GM18505 (cell line): Measurements from ENCODE around the gene DOK3.

Experiments used
- ATAC-seq: cut with Tn5 transposase; IDR thresholded peaks from one replicate; pipeline ENCODE4 v1.9.1; 2021; ENCODE audit not compliant: unreplicated experiment
- POLR2A ChIP-seq: IDR thresholded peaks from 4 replicates; pipeline ENCODE4 v1.6.1; 2011; ENCODE audit warnings: borderline replicate concordance; ENCODE audit not compliant: insufficient read depth, insufficient read length; ENCODE audit errors: extremely low read depth

DOK3 gene

DNA sequence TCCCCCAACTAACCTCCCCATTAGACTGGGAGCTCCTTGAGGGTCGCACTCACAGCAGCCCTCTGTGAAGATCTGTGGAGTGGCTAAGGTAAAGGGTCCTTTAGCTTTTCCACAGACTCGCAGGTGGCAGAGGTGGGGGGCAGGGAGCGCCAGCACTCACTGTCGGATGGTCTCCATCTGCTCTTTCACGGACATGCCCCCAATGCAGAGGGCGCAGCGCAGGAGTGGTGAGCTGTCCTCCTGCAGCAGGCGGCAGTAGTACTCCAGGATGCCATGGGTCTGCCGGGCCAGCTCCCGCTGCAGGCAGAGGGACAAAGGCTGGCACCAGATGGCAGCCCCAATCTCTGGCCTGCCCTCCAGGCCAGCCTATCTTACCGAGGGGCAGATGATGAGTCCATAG lies 4.9 kb upstream of the DOK3 start:
- no peak for TF ChIP-seq POLR2A
- ATAC-seq, result no peak

DNA sequence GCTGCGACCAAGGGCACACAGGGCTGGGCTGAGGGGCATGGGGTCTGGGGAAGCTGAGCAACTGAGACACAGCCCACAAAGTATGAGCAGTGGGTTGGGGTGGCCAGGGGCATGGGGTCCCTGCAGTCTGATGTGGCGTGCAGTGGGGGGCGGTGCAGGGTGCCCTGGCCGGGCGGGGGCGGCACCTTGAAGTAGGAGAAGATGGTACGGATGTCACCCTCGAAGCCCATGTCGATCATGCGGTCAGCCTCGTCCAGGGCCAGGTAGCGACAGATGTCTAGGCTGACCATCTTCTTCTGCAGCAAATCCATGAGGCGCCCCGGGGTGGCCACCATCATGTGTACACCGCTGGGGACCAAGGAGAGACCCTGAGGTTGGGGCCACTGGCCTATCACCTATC lies 3.9 kb upstream of the DOK3 start:
- ATAC-seq, result no peak
- TF ChIP-seq POLR2A, result no peak

DNA sequence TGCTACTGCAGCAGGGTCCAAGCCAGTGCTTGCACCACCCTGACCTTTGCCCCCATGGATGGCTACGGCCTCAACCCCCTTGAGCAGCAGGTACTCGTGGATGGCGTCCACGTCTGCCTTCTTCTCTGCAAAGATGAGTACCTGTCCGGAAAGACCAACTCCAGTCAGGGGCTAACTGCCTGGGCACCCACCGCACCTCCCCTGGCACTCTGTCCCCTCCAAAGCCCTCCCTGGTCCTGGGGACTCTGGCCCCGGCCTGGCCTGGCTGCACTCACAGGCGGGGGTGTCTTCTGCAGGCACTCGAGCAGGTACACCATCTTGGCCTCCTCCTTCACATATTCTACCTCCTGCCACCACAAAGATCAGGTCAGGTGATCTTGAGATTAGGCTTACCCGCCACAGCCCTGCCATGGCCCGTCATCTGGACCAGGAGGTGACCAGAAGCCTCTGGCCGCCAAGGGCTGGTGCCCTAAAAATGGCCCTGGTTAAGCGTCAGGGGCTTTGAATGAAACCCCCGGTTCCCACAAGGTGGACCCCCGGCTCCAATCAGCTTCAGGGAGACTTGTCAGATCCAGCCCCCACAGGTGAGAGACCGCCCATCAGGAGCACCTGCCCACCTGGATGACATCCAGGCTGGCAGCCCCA lies 3.2 kb upstream of the DOK3 start:
- no peak for ATAC-seq
- no peak for TF ChIP-seq POLR2A

GRCh38 chr5:177511796-177512675 lies 2.4 kb upstream of the DOK3 start:
- ATAC-seq, result no peak
- no peak for TF ChIP-seq POLR2A

DNA sequence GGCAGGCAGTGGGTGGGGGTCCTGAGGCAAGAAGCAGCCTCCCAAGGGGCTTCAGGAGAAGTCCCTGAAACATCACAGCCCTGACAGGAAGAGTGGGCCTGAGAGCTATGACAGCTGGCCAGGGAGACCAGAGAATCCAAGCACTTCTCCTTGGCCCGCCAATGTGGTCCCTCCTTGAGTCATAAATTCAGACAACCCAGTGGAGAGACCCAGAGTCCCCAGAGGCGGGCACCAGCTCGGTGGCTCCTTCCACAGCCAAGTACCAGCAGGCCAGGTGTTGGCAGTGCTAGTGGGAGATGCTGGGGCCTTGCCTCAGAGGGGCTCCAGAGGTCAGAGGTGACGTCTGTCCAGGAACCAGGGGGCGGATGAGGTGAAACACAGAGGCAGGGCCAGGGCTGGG lies 1.6 kb upstream of the DOK3 start:
- ATAC-seq, result no peak
- no peak for TF ChIP-seq POLR2A

DNA sequence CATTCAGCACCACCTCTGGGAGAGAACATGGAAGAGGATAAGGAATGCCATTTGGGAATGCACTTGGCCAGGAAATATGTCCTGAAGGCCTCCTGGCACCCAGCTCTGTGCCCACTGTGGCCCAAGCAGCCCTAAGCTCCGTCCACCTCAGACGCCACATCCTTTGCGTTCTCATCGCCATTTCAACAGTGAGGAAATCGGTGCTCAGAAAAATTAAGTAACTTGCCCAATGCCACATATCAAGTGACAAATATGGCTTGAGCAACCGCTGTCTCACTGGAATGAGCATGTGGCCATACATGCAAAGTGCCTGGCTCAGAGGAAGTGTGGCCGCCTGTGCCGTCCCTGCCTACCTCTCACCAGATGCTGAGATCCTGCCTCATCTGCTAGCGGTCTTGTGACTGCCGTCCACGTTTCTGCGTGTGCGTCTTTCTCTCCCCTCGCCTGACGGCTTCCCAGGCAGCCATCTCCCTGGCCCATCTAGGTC lies 984 bp upstream of the DOK3 start:
- peak; percentile 51 for TF ChIP-seq POLR2A
- peak; percentile 33 for ATAC-seq

DNA sequence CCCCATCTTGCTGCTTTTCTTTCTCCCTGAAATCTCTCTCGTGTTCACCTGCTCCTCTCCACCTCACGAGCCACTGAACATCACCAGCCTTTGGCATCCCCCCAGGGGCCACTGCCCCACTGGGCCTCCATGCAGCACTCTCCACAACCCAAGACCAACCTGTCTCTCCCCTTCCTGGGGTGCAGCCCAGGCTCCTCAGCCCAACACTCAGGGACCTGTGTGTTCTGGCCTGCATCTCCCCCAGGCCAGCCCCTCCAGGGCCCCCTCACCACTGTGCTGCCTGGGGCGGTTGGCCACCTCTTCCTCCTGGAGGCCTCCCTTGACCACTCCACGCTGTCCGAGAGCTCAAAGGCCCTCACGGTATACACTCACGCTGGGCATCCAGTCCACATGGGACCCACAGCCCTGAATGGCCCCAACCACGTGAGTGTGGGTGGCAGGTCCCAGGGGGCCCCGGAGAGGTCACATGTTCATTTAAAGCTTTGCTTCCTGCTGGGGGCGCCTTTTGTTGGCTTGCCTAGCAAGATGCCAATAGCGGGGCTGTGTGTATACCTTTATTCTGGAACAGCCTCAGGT lies 453 bp upstream of the DOK3 start:
- no peak for TF ChIP-seq POLR2A
- ATAC-seq, result no peak

- no peak for ATAC-seq
- TF ChIP-seq POLR2A, result peak; percentile 79
Measured at GRCh38 chr5:177508837-177509236, 789 bp downstream of the DOK3 start.

GRCh38 chr5:177508221-177508611 lies 1.4 kb downstream of the DOK3 start:
- no peak for ATAC-seq
- TF ChIP-seq POLR2A, result no peak

DNA sequence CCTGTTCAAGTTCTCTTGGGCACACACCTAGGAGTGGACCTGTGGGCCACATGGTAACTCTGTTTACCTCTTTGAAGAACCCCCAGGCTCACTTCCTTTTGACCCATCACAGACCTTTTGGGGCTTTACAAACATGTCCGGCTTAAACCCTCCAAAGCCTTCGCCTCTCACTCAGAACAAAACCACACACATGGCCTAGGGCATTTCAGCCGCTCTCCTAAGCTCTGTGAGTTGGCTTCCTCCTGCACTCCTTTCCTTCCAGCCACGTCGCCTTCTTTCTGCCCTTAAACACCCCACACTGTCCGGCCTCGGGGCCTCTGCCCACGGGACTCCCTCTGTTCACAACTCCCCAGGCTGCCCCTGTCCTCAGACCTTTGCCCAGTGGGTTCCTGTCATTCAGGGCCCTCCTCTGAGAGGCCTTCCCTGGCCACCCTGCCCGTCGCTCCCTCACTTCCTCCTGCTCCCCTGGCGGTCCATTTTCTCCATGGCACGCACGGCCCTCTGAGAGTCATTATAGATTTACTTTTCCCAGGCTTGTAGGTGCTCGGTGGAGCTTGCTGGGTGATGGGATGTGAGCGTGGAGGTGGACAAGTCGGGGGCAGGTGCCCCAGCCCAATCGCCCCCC lies 1.9 kb downstream of the DOK3 start:
- ATAC-seq, result no peak
- no peak for TF ChIP-seq POLR2A

GRCh38 chr5:177507165-177507564 lies 2.5 kb downstream of the DOK3 start:
- TF ChIP-seq POLR2A, result no peak
- no peak for ATAC-seq

DNA sequence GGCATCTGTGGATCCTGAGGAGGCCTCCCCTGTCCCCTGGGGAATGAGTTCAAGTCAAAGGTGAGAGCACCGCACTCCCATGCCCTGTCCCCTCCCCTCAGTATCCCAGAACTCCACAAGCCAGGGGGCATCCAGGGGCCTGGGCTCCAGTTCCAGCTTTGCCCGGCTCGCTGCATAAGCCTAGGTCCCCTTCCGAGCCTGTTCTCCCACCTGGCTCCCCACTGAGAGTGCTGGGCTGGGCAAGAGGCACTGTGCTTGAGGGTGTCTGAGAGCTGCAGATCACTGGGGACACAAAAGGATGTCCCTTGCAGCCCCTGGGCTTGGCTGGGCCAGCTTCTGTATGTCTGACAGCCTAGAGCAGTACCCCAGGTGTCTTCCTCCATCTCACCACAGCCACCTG lies 4.6 kb downstream of the DOK3 start:
- ATAC-seq, result no peak

More for the DNA sequence above, 4.6 kb downstream of the DOK3 start:
- TF ChIP-seq POLR2A, result peak; percentile 11
